ENCODE data around the gene MAP2K6.

Gene MAP2K6

GRCh38 chr17:69533481-69534234, 119.2 kb downstream of the MAP2K6 start:
- Mint-ChIP-seq H3K4me3 (no peak overlapping the region), H3K27ac (no peak overlapping the region), H3K27me3 (ENCODE audit: low read depth) (no peaks in the 10 kb centered on the region), H3K4me1 (no peaks in the 10 kb centered on the region), H3K9me3 (no peaks in the 10 kb centered on the region), H3K36me3 (ENCODE audit: low read depth) (peaks cover 73% of the 10 kb centered on the region)
- no peak for TF ChIP-seq CTCF (IDR thresholded peaks at IDR 0.05; ENCODE audit: unreplicated experiment in 3 of 3)

- H3K4me1 Mint-ChIP-seq: no peaks in the 10 kb centered on the region
- TF ChIP-seq CTCF (IDR thresholded peaks at IDR 0.05; ENCODE audit: unreplicated experiment in 3 of 3): no peak
- H3K9me3 Mint-ChIP-seq: no peaks in the 10 kb centered on the region
- no peak overlapping the region for H3K27ac Mint-ChIP-seq
- H3K27me3 Mint-ChIP-seq (ENCODE audit: low read depth): no peaks in the 10 kb centered on the region
- H3K4me3 Mint-ChIP-seq: no peak overlapping the region
- H3K36me3 Mint-ChIP-seq (ENCODE audit: low read depth): peaks cover 79% of the 10 kb centered on the region
Measured at GRCh38 chr17:69534235-69534621, 119.7 kb downstream of the MAP2K6 start.

GRCh38 chr17:69535016-69535570, 120.6 kb downstream of the MAP2K6 start:
- Mint-ChIP-seq H3K9me3 (no peaks in the 10 kb centered on the region), H3K4me1 (no peaks in the 10 kb centered on the region), H3K4me3 (no peak overlapping the region), H3K27me3 (ENCODE audit: low read depth) (no peaks in the 10 kb centered on the region), H3K36me3 (ENCODE audit: low read depth) (peaks cover 82% of the 10 kb centered on the region), H3K27ac (no peak overlapping the region)
- TF ChIP-seq CTCF (IDR thresholded peaks at IDR 0.05; ENCODE audit: unreplicated experiment in 3 of 3): no peak

- Mint-ChIP-seq H3K27ac (no peak overlapping the region), H3K4me1 (no peaks in the 10 kb centered on the region), H3K4me3 (no peak overlapping the region), H3K36me3 (ENCODE audit: low read depth) (peaks cover 84% of the 10 kb centered on the region), H3K9me3 (no peaks in the 10 kb centered on the region), H3K27me3 (ENCODE audit: low read depth) (no peaks in the 10 kb centered on the region)
- no peak for TF ChIP-seq CTCF (IDR thresholded peaks at IDR 0.05; ENCODE audit: unreplicated experiment in 3 of 3)
Measured at GRCh38 chr17:69538795-69539194, 124.3 kb downstream of the MAP2K6 start.

GRCh38 chr17:69539274-69539673, 124.8 kb downstream of the MAP2K6 start:
- Mint-ChIP-seq H3K9me3 (no peaks in the 10 kb centered on the region), H3K27ac (no peak overlapping the region), H3K4me1 (no peaks in the 10 kb centered on the region), H3K4me3 (no peak overlapping the region), H3K27me3 (ENCODE audit: low read depth) (no peaks in the 10 kb centered on the region), H3K36me3 (ENCODE audit: low read depth) (peaks cover 84% of the 10 kb centered on the region)
- TF ChIP-seq CTCF (IDR thresholded peaks at IDR 0.05; ENCODE audit: unreplicated experiment in 3 of 3): no peak

Data from nephron (organoid).